Sigmoid colon (tissue), 4 donors: Measurements from ENCODE around the gene RFX4.

Source experiments
- CTCF ChIP-seq, 4 experiments: fragments of 450-650 bp in 3 of 4; fragments of 200-600 bp in 1 of 4; IDR thresholded peaks; one replicate each; pipeline ENCODE4 v1.5.1; 2016 to 2019; ENCODE audit warnings: antibody characterized with exemption in 4 of 4, mild to moderate bottlenecking in 3 of 4, moderate library complexity in 2 of 4
- EP300 ChIP-seq, 4 donors: sonication (generic); formaldehyde crosslinking; IDR thresholded peaks; one replicate each; pipeline ENCODE4 v1.6.1; 2017; ENCODE audit warnings: antibody characterized with exemption in 4 of 4
- POLR2A ChIP-seq, 2 donors: fragments of 450-650 bp; IDR thresholded peaks; one replicate each; pipeline ENCODE4 v1.6.1; 2016; ENCODE audit warnings: antibody characterized with exemption in 2 of 2, mild to moderate bottlenecking in 2 of 2, moderate library complexity in 2 of 2
- POLR2AphosphoS5 ChIP-seq, 4 donors: sonication (generic); formaldehyde crosslinking; IDR thresholded peaks; one replicate each; pipeline ENCODE4 v1.6.1; 2017; ENCODE audit warnings: antibody characterized with exemption in 4 of 4

- no peak for TF ChIP-seq CTCF (IDR thresholded peaks at IDR 0.05)
- TF ChIP-seq POLR2A (IDR thresholded peaks at IDR 0.05), result no peak
- TF ChIP-seq POLR2AphosphoS5 (IDR thresholded peaks at IDR 0.05), result no peak
- TF ChIP-seq EP300 (IDR thresholded peaks at IDR 0.05), result no peak
Measured at GRCh38 chr12:106655577-106655976, 72.8 kb downstream of the RFX4 start.
